Measurements from ENCODE around the gene HMX1.

HMX1 gene

DNA sequence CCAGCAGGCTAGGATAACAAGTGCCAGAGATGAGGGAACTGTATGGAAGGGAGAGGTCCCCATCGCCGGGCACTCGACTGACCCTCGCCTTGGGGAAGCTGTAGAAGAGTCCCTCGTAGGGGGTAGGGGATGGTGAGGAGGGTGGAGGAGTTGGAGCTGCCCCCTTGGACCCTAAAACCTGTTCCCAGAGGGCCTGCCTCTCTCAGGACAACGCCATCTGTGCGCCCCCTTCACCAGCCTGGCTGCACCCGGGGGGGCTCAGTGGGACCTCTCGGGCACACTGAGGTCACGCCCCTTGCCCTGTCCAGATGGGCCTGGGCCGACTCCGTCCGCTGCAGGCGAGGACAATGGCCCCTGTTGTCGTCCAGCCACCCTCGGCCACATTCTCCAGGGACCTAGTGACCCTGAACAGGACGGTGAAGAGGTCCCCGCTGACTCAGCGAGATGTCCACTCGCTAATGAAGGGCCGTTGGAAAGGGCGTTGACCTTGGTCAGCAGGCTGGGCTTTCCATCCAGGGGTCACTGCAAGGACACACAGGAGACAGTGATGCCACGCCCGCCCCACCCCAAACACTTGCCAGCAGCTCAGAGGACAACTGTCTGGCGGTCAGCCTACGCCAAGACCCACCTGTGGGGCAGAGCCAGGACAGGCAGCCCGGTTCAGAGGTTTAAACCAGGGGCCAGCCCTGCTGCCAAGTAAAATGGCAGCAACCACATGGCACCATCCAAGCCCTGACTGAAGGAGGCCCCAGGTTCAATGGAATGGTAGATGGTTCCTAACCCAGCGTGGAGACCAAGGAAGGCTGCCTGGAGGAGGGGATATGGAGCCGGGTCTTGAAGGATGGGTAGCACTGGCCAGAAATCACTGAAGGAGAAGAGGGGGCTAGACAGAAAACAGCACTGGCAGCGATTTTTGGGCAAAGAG is 51.2 kb downstream of the HMX1 start:
- no peak for DNase-seq (ENCODE audit: low read depth in 2 of 2)

DNA sequence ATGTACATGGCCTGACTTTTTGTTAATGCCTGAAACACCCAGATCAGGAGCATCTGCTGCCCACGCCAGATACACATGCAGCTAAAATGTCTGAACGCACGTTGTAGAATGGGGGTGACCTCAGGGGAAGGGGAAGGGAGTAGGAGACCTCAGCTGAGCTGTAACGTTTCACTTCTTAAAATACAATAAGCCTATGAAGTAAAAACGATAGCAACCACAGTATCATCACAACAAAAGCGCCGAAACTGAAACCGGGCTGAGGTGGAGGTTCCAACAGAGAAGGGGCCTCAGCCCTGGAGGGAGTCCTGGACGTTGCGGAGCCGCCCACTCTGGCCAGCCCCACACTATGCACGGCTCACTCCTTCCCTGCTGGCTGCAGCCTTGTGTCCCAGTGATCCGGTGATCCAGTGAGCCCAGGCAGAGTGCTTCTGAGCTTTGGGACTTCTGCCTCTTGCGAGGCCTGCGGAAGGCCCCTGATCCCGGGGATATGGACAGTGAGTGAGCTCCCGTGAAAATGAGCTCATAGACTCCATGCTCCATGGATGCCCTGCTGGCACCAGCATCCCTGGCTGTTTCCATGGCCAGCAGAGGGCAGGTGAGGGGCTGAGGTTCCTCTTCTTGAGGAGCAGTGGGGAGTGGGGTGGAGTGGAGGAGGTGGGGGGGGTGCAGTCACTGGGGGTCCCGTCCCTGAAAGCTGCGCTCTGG is 52.0 kb downstream of the HMX1 start:
- no peak for DNase-seq (ENCODE audit: low read depth in 2 of 2)

DNA sequence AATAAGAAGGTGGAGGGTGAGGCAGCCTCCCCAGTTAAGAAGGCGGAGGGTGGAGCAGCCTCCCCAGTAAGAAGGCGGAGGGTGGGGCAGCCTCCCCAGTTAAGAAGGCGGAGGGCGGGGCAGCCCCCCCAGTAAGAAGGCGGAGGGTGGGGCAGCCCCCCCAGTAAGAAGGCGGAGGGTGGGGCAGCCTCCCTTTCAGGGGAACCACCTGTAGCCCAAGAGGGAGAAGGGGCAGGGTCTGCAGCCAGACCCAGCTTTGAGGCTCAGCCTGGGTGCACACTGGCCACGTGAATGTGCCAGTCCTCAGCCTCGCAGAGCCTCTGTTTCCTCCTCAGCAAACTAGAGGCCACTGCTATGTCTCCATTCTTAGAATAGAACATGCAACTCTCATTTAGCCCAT is 52.6 kb downstream of the HMX1 start:
- DNase-seq (ENCODE audit: low read depth in 2 of 2) = no peak

GRCh38 chr4:8818063-8818881 is 53.4 kb downstream of the HMX1 start:
- no peak for DNase-seq (ENCODE audit: low read depth in 2 of 2)

DNA sequence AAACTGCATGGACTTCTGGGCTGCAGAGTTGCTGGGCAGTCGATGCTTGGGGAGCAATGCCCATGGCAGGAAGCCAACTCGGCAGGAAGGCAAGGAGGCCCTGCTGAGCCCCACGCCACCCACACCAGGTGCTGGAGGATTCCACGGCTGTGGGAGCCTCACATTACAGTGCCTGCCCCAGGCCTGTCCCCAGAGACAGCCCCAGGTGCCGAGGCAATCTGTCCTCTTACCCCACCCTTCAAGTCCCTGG is 53.9 kb downstream of the HMX1 start:
- DNase-seq (ENCODE audit: low read depth in 2 of 2) = no peak

GRCh38 chr4:8817096-8817812 is 54.4 kb downstream of the HMX1 start:
- no peak for DNase-seq (ENCODE audit: low read depth in 2 of 2)

Data from stimulated activated CD8-positive, alpha-beta memory T cell treated with anti-CD3 and anti-CD28 coated beads, Interleukin-7, amount 100 ng/mL, for 1 hour (primary cell).